Keratinocyte (primary cell): ENCODE measurements around the gene MCM3AP.
"Not testable (repeated sequence)": the region's sequence is repeated elsewhere in the genome, so short reads cannot be mapped to it uniquely, and the experiment has no call there.

Source experiments
- EZH2 ChIP-seq: IDR thresholded peaks from one replicate; pipeline ENCODE4 v1.6.1; 2012; ENCODE audit warnings: inconsistent platforms, mild to moderate bottlenecking, low read length, moderate library complexity
- TF ChIP-seq, protein P1 (sequence below), 3 experiments: IDR thresholded peaks in 1 of 3; conservative IDR thresholded peaks in 1 of 3; optimal IDR thresholded peaks in 1 of 3; 2 replicates in 2 of 3; 3 replicates in 1 of 3; pipeline versions ENCODE3 to v1.5.1; 2011; ENCODE audit warnings: low read length in 3 of 3, mild to moderate bottlenecking in 3 of 3, moderate library complexity in 2 of 3, control low read depth in 1 of 3, inconsistent platforms in 1 of 3; ENCODE audit not compliant: insufficient read depth in 2 of 3; ENCODE audit errors: extremely low read depth in 1 of 3

DNA sequence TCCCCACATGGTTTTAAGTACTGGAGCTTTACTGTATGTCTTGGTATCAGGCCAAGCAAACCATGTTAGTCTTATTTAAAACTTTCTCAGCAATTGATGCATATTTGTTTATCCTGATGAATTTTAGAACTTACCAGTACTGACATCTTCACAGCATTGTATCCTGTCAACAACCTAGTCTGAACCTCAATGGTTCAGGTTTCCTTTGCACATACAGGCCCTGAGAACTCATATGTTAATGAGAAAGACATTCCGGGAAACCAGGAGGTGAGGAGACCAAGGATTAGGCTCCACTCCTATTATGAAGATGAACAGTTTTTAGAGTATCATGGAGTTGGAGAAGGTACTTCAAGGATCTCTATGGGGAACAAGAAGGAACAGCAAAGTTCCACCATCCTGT is 43.8 kb downstream of the MCM3AP start:
- TF ChIP-seq EZH2, result not testable (repeated sequence)
- TF ChIP-seq, protein P1, sequence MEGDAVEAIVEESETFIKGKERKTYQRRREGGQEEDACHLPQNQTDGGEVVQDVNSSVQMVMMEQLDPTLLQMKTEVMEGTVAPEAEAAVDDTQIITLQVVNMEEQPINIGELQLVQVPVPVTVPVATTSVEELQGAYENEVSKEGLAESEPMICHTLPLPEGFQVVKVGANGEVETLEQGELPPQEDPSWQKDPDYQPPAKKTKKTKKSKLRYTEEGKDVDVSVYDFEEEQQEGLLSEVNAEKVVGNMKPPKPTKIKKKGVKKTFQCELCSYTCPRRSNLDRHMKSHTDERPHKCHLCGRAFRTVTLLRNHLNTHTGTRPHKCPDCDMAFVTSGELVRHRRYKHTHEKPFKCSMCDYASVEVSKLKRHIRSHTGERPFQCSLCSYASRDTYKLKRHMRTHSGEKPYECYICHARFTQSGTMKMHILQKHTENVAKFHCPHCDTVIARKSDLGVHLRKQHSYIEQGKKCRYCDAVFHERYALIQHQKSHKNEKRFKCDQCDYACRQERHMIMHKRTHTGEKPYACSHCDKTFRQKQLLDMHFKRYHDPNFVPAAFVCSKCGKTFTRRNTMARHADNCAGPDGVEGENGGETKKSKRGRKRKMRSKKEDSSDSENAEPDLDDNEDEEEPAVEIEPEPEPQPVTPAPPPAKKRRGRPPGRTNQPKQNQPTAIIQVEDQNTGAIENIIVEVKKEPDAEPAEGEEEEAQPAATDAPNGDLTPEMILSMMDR (optimal IDR thresholded peaks at IDR 0.05 in 1 of 3, IDR thresholded peaks at IDR 0.05 in 1 of 3, conservative IDR thresholded peaks at IDR 0.05 in 1 of 3; ENCODE audit: extremely low read depth in 1 of 3, insufficient read depth in 2 of 3, low read length in 3 of 3), result not testable (repeated sequence)
